Measurements from ENCODE around the gene JMJD7. TPM values are rescaled to one million over a fixed set of nuclear protein-coding genes. Genes with fewer than 3 reads are reported as not detected.

Gene JMJD7
- total RNA-seq, 1 donor from 2014 or later = 24.3 TPM

- Histone ChIP-seq H3K4me1 (peaks cover 4% of the 10 kb centered on the region), H3K36me3 (peaks cover 19% of the 10 kb centered on the region), H3K9me3 (no peaks in the 10 kb centered on the region), H3K27me3 (ENCODE audit: low read depth) (no peaks in the 10 kb centered on the region), H3K27ac (no peak overlapping the region), H3K4me3 (no peak overlapping the region)
- intact Hi-C loops (cut with DNase I) = no loop called here
- TF ChIP-seq CTCF (IDR thresholded peaks at IDR 0.05) = no peak
- ATAC-seq = no peak
- no peak for DNase-seq
Observed at GRCh38 chr15:41801850-41802455, 25.9 kb upstream of the JMJD7 start.

GRCh38 chr15:41804361-41804760, 23.5 kb upstream of the JMJD7 start:
- TF ChIP-seq CTCF (IDR thresholded peaks at IDR 0.05) = no peak
- ATAC-seq (no peak), DNase-seq (no peak)
- H3K27ac ChIP-seq = no peak overlapping the region
- no peaks in the 10 kb centered on the region for H3K9me3 ChIP-seq
- H3K36me3 ChIP-seq = peaks cover 19% of the 10 kb centered on the region
- H3K4me1 ChIP-seq = no peaks in the 10 kb centered on the region
- intact Hi-C loops (cut with DNase I) = no loop called here
- H3K4me3 ChIP-seq = no peak overlapping the region
- no peaks in the 10 kb centered on the region for H3K27me3 ChIP-seq (ENCODE audit: low read depth)

- H3K4me1 ChIP-seq = no peaks in the 10 kb centered on the region
- TF ChIP-seq CTCF (IDR thresholded peaks at IDR 0.05) = no peak
- ATAC-seq (no peak), DNase-seq (no peak)
- H3K4me3 ChIP-seq = no peak overlapping the region
- H3K27me3 ChIP-seq (ENCODE audit: low read depth) = no peaks in the 10 kb centered on the region
- no peaks in the 10 kb centered on the region for H3K9me3 ChIP-seq
- H3K27ac ChIP-seq = no peak overlapping the region
- intact Hi-C loops (cut with DNase I) = no loop called here
- peaks cover 13% of the 10 kb centered on the region for H3K36me3 ChIP-seq
Observed at GRCh38 chr15:41804916-41805666, 22.8 kb upstream of the JMJD7 start.

- no peak for TF ChIP-seq CTCF (IDR thresholded peaks at IDR 0.05)
- Histone ChIP-seq H3K27ac (no peak overlapping the region), H3K27me3 (ENCODE audit: low read depth) (no peaks in the 10 kb centered on the region), H3K4me3 (no peak overlapping the region), H3K4me1 (no peaks in the 10 kb centered on the region), H3K9me3 (no peaks in the 10 kb centered on the region), H3K36me3 (peaks cover 7% of the 10 kb centered on the region)
- no peak for ATAC-seq
- no peak for DNase-seq
- intact Hi-C loops (cut with DNase I) = no loop called here
Observed at GRCh38 chr15:41805711-41806110, 22.2 kb upstream of the JMJD7 start.

GRCh38 chr15:41806291-41807181, 21.4 kb upstream of the JMJD7 start:
- Histone ChIP-seq H3K36me3 (peaks cover 5% of the 10 kb centered on the region), H3K4me3 (no peak overlapping the region), H3K27me3 (ENCODE audit: low read depth) (no peaks in the 10 kb centered on the region), H3K9me3 (no peaks in the 10 kb centered on the region), H3K27ac (no peak overlapping the region), H3K4me1 (no peaks in the 10 kb centered on the region)
- peak; percentile 69 to 76 for ATAC-seq
- intact Hi-C loops (cut with DNase I) = no loop called here
- no peak for TF ChIP-seq CTCF (IDR thresholded peaks at IDR 0.05)
- no peak for DNase-seq

Data from lower lobe of right lung (tissue), 2 donors.